Caco-2 (cell line): ENCODE results near the gene SNRPD3. TPM values are rescaled to one million over a fixed set of nuclear protein-coding genes. Genes with fewer than 3 reads are reported as not detected.
"Not testable (repeated sequence)": the region's sequence is repeated elsewhere in the genome, so short reads cannot be mapped to it uniquely, and the experiment has no call there.

ENCODE experiments used
- BruUV-seq: library from RNA; stranded (reverse); fragments of 400-500 nt; replicated peaks from 2 replicates; lab custom pipeline; 2021; lab: Mats Ljungman, UMichigan
- CTCF ChIA-PET: fragments of 300-600 bp; sonication (Branson Sonifier 250); formaldehyde crosslinking; loops from one replicate; lab custom pipeline; 2022; ENCODE audit warnings: antibody characterized with exemption; lab: Charles Lee
- POLR2A ChIA-PET: fragments of 300-600 bp; sonication (Branson Sonifier 250); formaldehyde crosslinking; loops from one replicate; lab custom pipeline; 2022; ENCODE audit warnings: antibody characterized with exemption; lab: Charles Lee
- DNase-seq, 2 experiments: peaks; one replicate each; pipeline versions ENCODE4 v3.0.0 to v3.0.0-alpha.2; 2020 to 2022
- H3K27me3 ChIP-seq: replicated peaks from 2 replicates; pipeline ENCODE4 v1.6.0; 2011; ENCODE audit warnings: low read length; ENCODE audit not compliant: control insufficient read depth, insufficient read depth
- H3K36me3 ChIP-seq: 2 replicates; pipeline ENCODE4 v1.5.1; 2011; ENCODE audit warnings: low read length; ENCODE audit not compliant: control insufficient read depth, insufficient read depth
- H3K4me1 ChIP-seq: fragments of 250-450 bp; sonication (Bioruptor Pico); 2 replicates; pipeline ENCODE4 v1.5.1; 2020; ENCODE audit warnings: mild to moderate bottlenecking
- H3K4me3 ChIP-seq: 2 replicates; pipeline ENCODE4 v1.5.1; 2011; ENCODE audit warnings: low read depth, mild to moderate bottlenecking, control low read depth, low read length
- H3K9me3 ChIP-seq: fragments of 250-450 bp; sonication (Bioruptor Pico); 2 replicates; pipeline ENCODE4 v1.5.1; 2020; ENCODE audit warnings: mild to moderate bottlenecking, moderate library complexity
- H3K27ac Mint-ChIP-seq: one replicate; pipeline ENCODE4 v1.8.0; 2022; ENCODE audit warnings: mixed read lengths; ENCODE audit not compliant: unreplicated experiment
- H3K27me3 Mint-ChIP-seq: one replicate; pipeline ENCODE4 v1.8.0; 2022; ENCODE audit warnings: mixed read lengths; ENCODE audit not compliant: insufficient read depth, unreplicated experiment
- H3K36me3 Mint-ChIP-seq: one replicate; pipeline ENCODE4 v1.8.0; 2022; ENCODE audit warnings: mild to moderate bottlenecking, mixed read lengths; ENCODE audit not compliant: insufficient read depth, unreplicated experiment
- H3K4me1 Mint-ChIP-seq: one replicate; pipeline ENCODE4 v1.8.0; 2022; ENCODE audit warnings: low read depth, mixed read lengths; ENCODE audit not compliant: unreplicated experiment
- H3K4me3 Mint-ChIP-seq: one replicate; pipeline ENCODE4 v1.8.0; 2022; ENCODE audit warnings: mild to moderate bottlenecking, moderate library complexity, mixed read lengths; ENCODE audit not compliant: unreplicated experiment
- H3K9me3 Mint-ChIP-seq: one replicate; pipeline ENCODE4 v1.8.0; 2022; ENCODE audit warnings: mixed read lengths; ENCODE audit not compliant: unreplicated experiment
- intact Hi-C: fragments of 100-400 bp; cut with micrococcal nuclease; formaldehyde crosslinking; loops from one replicate; pipeline ENCODE4 v1.10.0; 2022; ENCODE audit not compliant: unreplicated experiment
- total RNA-seq: library from RNA; stranded (reverse); gene quantifications from 2 replicates; pipeline ENCODE4 v1.2.3, GENCODE V29; 2022
- TF ChIP-seq, protein P1 (sequence below), 2 experiments: fragments of 200-600 bp in 1 of 2; IDR thresholded peaks; 1 replicate in 1 of 2; 2 replicates in 1 of 2; pipeline versions ENCODE4 v1.5.1 to v1.8.0; 2011 to 2022; ENCODE audit warnings: antibody characterized with exemption in 1 of 2, control low read depth in 1 of 2, inconsistent platforms in 1 of 2, low read depth in 1 of 2, low read length in 1 of 2, mild to moderate bottlenecking in 1 of 2, moderate library complexity in 1 of 2; ENCODE audit not compliant: insufficient read depth in 1 of 2, severe bottlenecking in 1 of 2, unreplicated experiment in 1 of 2

SNRPD3 gene
- total RNA-seq, 1 experiment from 2014 or later, result 202 TPM

- intact Hi-C loops, result no loop called here
- no peak overlapping the region for H3K27ac Mint-ChIP-seq
- peaks cover 10% of the 10 kb centered on the region for H3K4me1 ChIP-seq
- no peaks in the 10 kb centered on the region for H3K9me3 Mint-ChIP-seq
- ChIA-PET CTCF (no interaction called here), POLR2A (no interaction called here)
- H3K4me3 ChIP-seq, result no peak overlapping the region
- H3K27me3 ChIP-seq, result no peaks in the 10 kb centered on the region
- H3K9me3 ChIP-seq, result no peaks in the 10 kb centered on the region
- no peaks in the 10 kb centered on the region for H3K4me1 Mint-ChIP-seq
- H3K4me3 Mint-ChIP-seq, result no peak overlapping the region
- no peaks in the 10 kb centered on the region; the same call in 1 of the 2 replicates for H3K36me3 ChIP-seq
- BruUV-seq, result no TSS peak
- DNase-seq, result no peak
- no peaks in the 10 kb centered on the region for H3K36me3 Mint-ChIP-seq
- TF ChIP-seq, protein P1, sequence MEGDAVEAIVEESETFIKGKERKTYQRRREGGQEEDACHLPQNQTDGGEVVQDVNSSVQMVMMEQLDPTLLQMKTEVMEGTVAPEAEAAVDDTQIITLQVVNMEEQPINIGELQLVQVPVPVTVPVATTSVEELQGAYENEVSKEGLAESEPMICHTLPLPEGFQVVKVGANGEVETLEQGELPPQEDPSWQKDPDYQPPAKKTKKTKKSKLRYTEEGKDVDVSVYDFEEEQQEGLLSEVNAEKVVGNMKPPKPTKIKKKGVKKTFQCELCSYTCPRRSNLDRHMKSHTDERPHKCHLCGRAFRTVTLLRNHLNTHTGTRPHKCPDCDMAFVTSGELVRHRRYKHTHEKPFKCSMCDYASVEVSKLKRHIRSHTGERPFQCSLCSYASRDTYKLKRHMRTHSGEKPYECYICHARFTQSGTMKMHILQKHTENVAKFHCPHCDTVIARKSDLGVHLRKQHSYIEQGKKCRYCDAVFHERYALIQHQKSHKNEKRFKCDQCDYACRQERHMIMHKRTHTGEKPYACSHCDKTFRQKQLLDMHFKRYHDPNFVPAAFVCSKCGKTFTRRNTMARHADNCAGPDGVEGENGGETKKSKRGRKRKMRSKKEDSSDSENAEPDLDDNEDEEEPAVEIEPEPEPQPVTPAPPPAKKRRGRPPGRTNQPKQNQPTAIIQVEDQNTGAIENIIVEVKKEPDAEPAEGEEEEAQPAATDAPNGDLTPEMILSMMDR (IDR thresholded peaks at IDR 0.05; ENCODE audit: insufficient read depth in 1 of 2, low read depth in 1 of 2, low read length in 1 of 2, severe bottlenecking in 1 of 2, unreplicated experiment in 1 of 2), result no peak
- no peaks in the 10 kb centered on the region for H3K27me3 Mint-ChIP-seq
Observed at GRCh38 chr22:24591286-24591830, 35.6 kb downstream of the SNRPD3 start.

GRCh38 chr22:24592058-24592850 is 36.5 kb downstream of the SNRPD3 start:
- TF ChIP-seq, protein P1 (IDR thresholded peaks at IDR 0.05; ENCODE audit: insufficient read depth in 1 of 2, low read depth in 1 of 2, low read length in 1 of 2, severe bottlenecking in 1 of 2, unreplicated experiment in 1 of 2), result no peak

GRCh38 chr22:24592851-24593558 is 37.2 kb downstream of the SNRPD3 start, which contains the start of gene LRRC75B:
LRRC75B (minus strand) TSS chr22:24593073; CDS start chr22:24593039, 34 bp downstream.
- ChIA-PET CTCF (interaction anchor here (0.9 kb wide), 1 partner anchor 9 kb away, joined by 3 read pairs; no protein-coding TSS in a partner anchor), POLR2A (interaction anchor here (1.0 kb wide), 1 partner anchor 196 kb away, joined by 4 read pairs; no protein-coding TSS in a partner anchor)
- peak; percentile 92 to 95 for DNase-seq
- Histone ChIP-seq H3K9me3 (no peaks in the 10 kb centered on the region), H3K4me3 (peak within 1 kb of the TSS; percentile 82), H3K27me3 (no peaks in the 10 kb centered on the region), H3K36me3 (no peaks in the 10 kb centered on the region; the same call in 1 of the 2 replicates), H3K4me1 (peaks cover 10% of the 10 kb centered on the region)
- Mint-ChIP-seq H3K27ac (peak within 1 kb of the TSS; percentile 79), H3K27me3 (no peaks in the 10 kb centered on the region), H3K4me1 (no peaks in the 10 kb centered on the region), H3K9me3 (no peaks in the 10 kb centered on the region), H3K36me3 (no peaks in the 10 kb centered on the region), H3K4me3 (peak within 1 kb of the TSS; percentile 86)
- no TSS peak for BruUV-seq
- intact Hi-C loops, result loop anchor here (1.0 kb wide), 2 partner anchors 14 to 38 kb away; partner anchors contain the start of genes GUCD1 and SNRPD3
- TF ChIP-seq, protein P1 (IDR thresholded peaks at IDR 0.05; ENCODE audit: insufficient read depth in 1 of 2, low read depth in 1 of 2, low read length in 1 of 2, severe bottlenecking in 1 of 2, unreplicated experiment in 1 of 2), result no peak

More at GRCh38 chr22:24592058-24592850, 36.5 kb downstream of the SNRPD3 start:
- H3K4me1 ChIP-seq, result peaks cover 10% of the 10 kb centered on the region
- Mint-ChIP-seq H3K4me3 (peak overlapping the region; percentile 86), H3K27ac (peak overlapping the region; percentile 79), H3K4me1 (no peaks in the 10 kb centered on the region), H3K27me3 (no peaks in the 10 kb centered on the region), H3K36me3 (no peaks in the 10 kb centered on the region), H3K9me3 (no peaks in the 10 kb centered on the region)
- ChIA-PET POLR2A (interaction anchor here (1.0 kb wide), 1 partner anchor 197 kb away, joined by 4 read pairs; no protein-coding TSS in a partner anchor), CTCF (no interaction called here)
- DNase-seq, result peak in 1 of 2 experiments; percentile 24
- intact Hi-C loops, result no loop called here
- TSS peak; percentile 40 for BruUV-seq
- peak overlapping the region; percentile 82 for H3K4me3 ChIP-seq
- no peaks in the 10 kb centered on the region for H3K9me3 ChIP-seq
- no peaks in the 10 kb centered on the region for H3K27me3 ChIP-seq
- H3K36me3 ChIP-seq, result no peaks in the 10 kb centered on the region; the same call in 1 of the 2 replicates

DNA sequence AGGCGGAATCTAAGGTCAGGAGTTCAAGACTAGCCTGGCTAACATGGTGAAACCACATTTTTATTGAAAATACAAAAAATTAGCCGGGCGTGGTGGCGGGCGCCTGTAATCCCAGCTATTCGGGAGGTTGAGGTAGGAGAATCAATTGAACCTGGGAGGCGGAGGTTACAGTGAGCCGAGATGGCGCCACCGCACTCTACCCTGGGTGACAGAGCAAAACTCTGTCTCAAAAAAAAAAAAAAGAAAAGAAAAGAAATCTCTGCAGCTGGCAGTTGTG is 37.7 kb downstream of the SNRPD3 start:
- TSS peak; percentile 93 for BruUV-seq
- intact Hi-C loops, result loop anchor here (1.0 kb wide), 2 partner anchors 14 to 38 kb away; partner anchors contain the start of genes GUCD1 and SNRPD3
- not testable (repeated sequence) for H3K27me3 ChIP-seq, H3K36me3 Mint-ChIP-seq, H3K9me3 Mint-ChIP-seq, H3K27me3 Mint-ChIP-seq, H3K36me3 ChIP-seq, H3K9me3 ChIP-seq, H3K4me1 Mint-ChIP-seq, DNase-seq
- ChIA-PET CTCF (interaction anchor here (0.9 kb wide), 1 partner anchor 10 kb away, joined by 3 read pairs; no protein-coding TSS in a partner anchor), POLR2A (interaction anchor here (1.0 kb wide), 1 partner anchor 196 kb away, joined by 4 read pairs; no protein-coding TSS in a partner anchor)
- Mint-ChIP-seq H3K27ac (peak overlapping the region; percentile 79), H3K4me3 (peak overlapping the region; percentile 86)
- Histone ChIP-seq H3K4me3 (peak overlapping the region; percentile 82), H3K4me1 (peaks cover 10% of the 10 kb centered on the region)
